PFSK-1 (cell line): Measurements from ENCODE around the gene GLCE.

Source experiments
- FOXP2 ChIP-seq: optimal IDR thresholded peaks from 2 replicates; pipeline ENCODE3; 2011; ENCODE audit warnings: borderline replicate concordance, control low read depth, inconsistent platforms; ENCODE audit not compliant: insufficient read depth; ENCODE audit errors: extremely low read length, extremely low read depth
- POLR2AphosphoS5 ChIP-seq: IDR thresholded peaks from 2 replicates; pipeline ENCODE4 v1.6.1; 2012; ENCODE audit warnings: low read depth, mild to moderate bottlenecking, control low read depth, low read length, moderate library complexity
- REST ChIP-seq, 2 experiments: IDR thresholded peaks; 2 replicates each; pipeline versions ENCODE4 v1.6.1 to v1.8.0; 2011 to 2012; ENCODE audit warnings: low read depth in 2 of 2, low read length in 2 of 2, control low read depth in 1 of 2, inconsistent platforms in 1 of 2, mild to moderate bottlenecking in 1 of 2, moderate library complexity in 1 of 2; ENCODE audit not compliant: insufficient read depth in 1 of 2
- SIN3A ChIP-seq: IDR thresholded peaks from 2 replicates; pipeline ENCODE4 v1.6.1; 2012; ENCODE audit warnings: mild to moderate bottlenecking, low read length, moderate library complexity, borderline replicate concordance; ENCODE audit not compliant: insufficient read depth
- TAF1 ChIP-seq: IDR thresholded peaks from 2 replicates; pipeline ENCODE4 v1.6.1; 2012; ENCODE audit warnings: low read length, control low read depth, borderline replicate concordance; ENCODE audit not compliant: insufficient read depth

GLCE gene

GRCh38 chr15:69120732-69121131, 39.7 kb upstream of the GLCE start:
- TF ChIP-seq FOXP2 (no peak), REST (IDR thresholded peaks at IDR 0.05; ENCODE audit: insufficient read depth in 1 of 2, low read depth in 2 of 2, low read length in 2 of 2) (no peak), POLR2AphosphoS5 (no peak), SIN3A (no peak), TAF1 (no peak)

- TF ChIP-seq POLR2AphosphoS5 (no peak), REST (IDR thresholded peaks at IDR 0.05; ENCODE audit: insufficient read depth in 1 of 2, low read depth in 2 of 2, low read length in 2 of 2) (no peak), FOXP2 (no peak), SIN3A (no peak), TAF1 (no peak)
Measured at GRCh38 chr15:69121198-69121828, 39.1 kb upstream of the GLCE start.

- no peak for TF ChIP-seq FOXP2
- TF ChIP-seq SIN3A: no peak
- no peak for TF ChIP-seq POLR2AphosphoS5
Measured at GRCh38 chr15:69125236-69125635, 35.2 kb upstream of the GLCE start.

GRCh38 chr15:69126054-69126469, 34.4 kb upstream of the GLCE start:
- no peak for TF ChIP-seq REST (IDR thresholded peaks at IDR 0.05; ENCODE audit: insufficient read depth in 1 of 2, low read depth in 2 of 2, low read length in 2 of 2)
- TF ChIP-seq POLR2AphosphoS5: no peak
- TF ChIP-seq TAF1: no peak
- no peak for TF ChIP-seq FOXP2
- TF ChIP-seq SIN3A: no peak

- TF ChIP-seq REST (IDR thresholded peaks at IDR 0.05; ENCODE audit: insufficient read depth in 1 of 2, low read depth in 2 of 2, low read length in 2 of 2) (no peak), SIN3A (no peak), POLR2AphosphoS5 (no peak), TAF1 (no peak), FOXP2 (no peak)
Measured at GRCh38 chr15:69127306-69127705, 33.1 kb upstream of the GLCE start.
